ENCODE data around the gene RAB40A. TPM values are rescaled to one million over a fixed set of nuclear protein-coding genes. Genes with fewer than 3 reads are reported as not detected.
A peak's percentile ranks its signal among the peaks of the same experiment; 100 is the strongest.

The RAB40A gene
- total and polyA plus RNA-seq, 4 donors = 0.03 to 0.33 (median 0.07) TPM

DNA sequence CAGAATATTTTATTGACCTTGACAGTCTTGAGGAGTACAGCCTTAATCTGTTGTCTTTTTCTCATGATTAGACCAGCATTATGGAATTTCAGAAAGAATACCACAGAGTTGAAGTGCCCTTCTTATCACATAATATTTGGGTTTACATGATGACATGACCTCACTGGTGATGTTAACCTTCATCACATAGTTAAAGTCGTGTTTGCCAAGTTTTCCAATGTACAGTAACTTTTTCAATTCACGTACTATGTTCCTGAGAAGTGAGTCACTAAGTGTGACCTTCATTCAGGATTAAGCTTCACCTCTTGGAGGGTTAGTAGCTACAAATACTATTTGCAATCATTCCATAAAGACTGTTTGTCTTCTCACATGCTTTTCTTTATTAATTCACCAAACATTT lies 52.1 kb downstream of the RAB40A start:
- H3K4me3 ChIP-seq (ENCODE audit: low read depth in 1 of 3, low read length in 3 of 3) = no peak overlapping the region
- WGBS = 64% methylated on average over 2 of the region's 2 CpGs

GRCh38 chrX:103464774-103465117 lies 54.5 kb downstream of the RAB40A start:
- Histone ChIP-seq H3K4me1 (ENCODE audit: control insufficient read depth in 4 of 4, insufficient read depth in 4 of 4, low read length in 3 of 4) (peaks cover 0 to 4% (median 0%) of the 10 kb centered on the region in 4 donors), H3K4me3 (ENCODE audit: low read depth in 1 of 3, low read length in 3 of 3) (peak overlapping the region in 2 of 3 donors; percentile 14 to 15), H3K27ac (ENCODE audit: low read depth in 1 of 2, low read length in 2 of 2) (no peak overlapping the region), H3K27me3 (ENCODE audit: control insufficient read depth in 4 of 4, insufficient read depth in 4 of 4, low read length in 3 of 4) (no peaks in the 10 kb centered on the region), H3K36me3 (ENCODE audit: control insufficient read depth in 4 of 4, insufficient read depth in 3 of 4, low read depth in 1 of 4, low read length in 3 of 4) (no peaks in the 10 kb centered on the region), H3K9me3 (ENCODE audit: control insufficient read depth in 4 of 4, low read length in 3 of 4) (no peaks in the 10 kb centered on the region), H3K9ac (ENCODE audit: low read depth in 1 of 2, low read length in 2 of 2) (no peak overlapping the region)
- 3% methylated on average over 3 of the region's 3 CpGs for WGBS
- DNase-seq (ENCODE audit: low spot score) = peak; percentile 81
- TF ChIP-seq RAD21 (IDR thresholded peaks at IDR 0.05) (peak; percentile 78 to 90), CTCF (IDR thresholded peaks at IDR 0.05; ENCODE audit: low read depth, low read length, missing input control) (peak; percentile 80)
- TF ChIP-seq, protein P1, sequence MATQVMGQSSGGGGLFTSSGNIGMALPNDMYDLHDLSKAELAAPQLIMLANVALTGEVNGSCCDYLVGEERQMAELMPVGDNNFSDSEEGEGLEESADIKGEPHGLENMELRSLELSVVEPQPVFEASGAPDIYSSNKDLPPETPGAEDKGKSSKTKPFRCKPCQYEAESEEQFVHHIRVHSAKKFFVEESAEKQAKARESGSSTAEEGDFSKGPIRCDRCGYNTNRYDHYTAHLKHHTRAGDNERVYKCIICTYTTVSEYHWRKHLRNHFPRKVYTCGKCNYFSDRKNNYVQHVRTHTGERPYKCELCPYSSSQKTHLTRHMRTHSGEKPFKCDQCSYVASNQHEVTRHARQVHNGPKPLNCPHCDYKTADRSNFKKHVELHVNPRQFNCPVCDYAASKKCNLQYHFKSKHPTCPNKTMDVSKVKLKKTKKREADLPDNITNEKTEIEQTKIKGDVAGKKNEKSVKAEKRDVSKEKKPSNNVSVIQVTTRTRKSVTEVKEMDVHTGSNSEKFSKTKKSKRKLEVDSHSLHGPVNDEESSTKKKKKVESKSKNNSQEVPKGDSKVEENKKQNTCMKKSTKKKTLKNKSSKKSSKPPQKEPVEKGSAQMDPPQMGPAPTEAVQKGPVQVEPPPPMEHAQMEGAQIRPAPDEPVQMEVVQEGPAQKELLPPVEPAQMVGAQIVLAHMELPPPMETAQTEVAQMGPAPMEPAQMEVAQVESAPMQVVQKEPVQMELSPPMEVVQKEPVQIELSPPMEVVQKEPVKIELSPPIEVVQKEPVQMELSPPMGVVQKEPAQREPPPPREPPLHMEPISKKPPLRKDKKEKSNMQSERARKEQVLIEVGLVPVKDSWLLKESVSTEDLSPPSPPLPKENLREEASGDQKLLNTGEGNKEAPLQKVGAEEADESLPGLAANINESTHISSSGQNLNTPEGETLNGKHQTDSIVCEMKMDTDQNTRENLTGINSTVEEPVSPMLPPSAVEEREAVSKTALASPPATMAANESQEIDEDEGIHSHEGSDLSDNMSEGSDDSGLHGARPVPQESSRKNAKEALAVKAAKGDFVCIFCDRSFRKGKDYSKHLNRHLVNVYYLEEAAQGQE (IDR thresholded peaks at IDR 0.05) = no peak

More for the DNA sequence above, 52.1 kb downstream of the RAB40A start:
- Histone ChIP-seq H3K27ac (ENCODE audit: low read depth in 1 of 2, low read length in 2 of 2) (no peak overlapping the region), H3K9me3 (ENCODE audit: control insufficient read depth in 4 of 4, low read length in 3 of 4) (no peaks in the 10 kb centered on the region), H3K4me1 (ENCODE audit: control insufficient read depth in 4 of 4, insufficient read depth in 4 of 4, low read length in 3 of 4) (peaks cover 0 to 4% (median 0%) of the 10 kb centered on the region in 4 donors), H3K9ac (ENCODE audit: low read depth in 1 of 2, low read length in 2 of 2) (no peak overlapping the region), H3K36me3 (ENCODE audit: control insufficient read depth in 4 of 4, insufficient read depth in 3 of 4, low read depth in 1 of 4, low read length in 3 of 4) (no peaks in the 10 kb centered on the region), H3K27me3 (ENCODE audit: control insufficient read depth in 4 of 4, insufficient read depth in 4 of 4, low read length in 3 of 4) (no peaks in the 10 kb centered on the region)
- TF ChIP-seq JUND (IDR thresholded peaks at IDR 0.05) (no peak), ZBTB33 (IDR thresholded peaks at IDR 0.05) (no peak), CTCF (IDR thresholded peaks at IDR 0.05; ENCODE audit: low read depth, low read length, missing input control) (no peak), YY1 (IDR thresholded peaks at IDR 0.05) (no peak), HNF4G (IDR thresholded peaks at IDR 0.05) (no peak), HNF4A (conservative IDR thresholded peaks at IDR 0.05) (no peak), MAX (IDR thresholded peaks at IDR 0.05) (no peak), FOXA2 (IDR thresholded peaks at IDR 0.05) (no peak)
- TF ChIP-seq, protein P2, sequence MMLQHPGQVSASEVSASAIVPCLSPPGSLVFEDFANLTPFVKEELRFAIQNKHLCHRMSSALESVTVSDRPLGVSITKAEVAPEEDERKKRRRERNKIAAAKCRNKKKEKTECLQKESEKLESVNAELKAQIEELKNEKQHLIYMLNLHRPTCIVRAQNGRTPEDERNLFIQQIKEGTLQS (IDR thresholded peaks at IDR 0.05) = no peak
- DNase-seq (ENCODE audit: low spot score) = no peak

Data from liver (tissue), 9 donors.